ENCODE results near the gene DHX40. TPM values are rescaled to one million over a fixed set of nuclear protein-coding genes. Genes with fewer than 3 reads are reported as not detected.

Gene DHX40
- total RNA-seq, 4 donors from 2014 or later = 10.5 to 42.0 (median 25.0) TPM

GRCh38 chr17:59600169-59600568 is 34.8 kb downstream of the DHX40 start:
- H3K27ac ChIP-seq = no peak overlapping the region
- H3K9me3 ChIP-seq = no peaks in the 10 kb centered on the region
- TF ChIP-seq POLR2A (IDR thresholded peaks at IDR 0.05) = no peak
- TF ChIP-seq, protein P1, sequence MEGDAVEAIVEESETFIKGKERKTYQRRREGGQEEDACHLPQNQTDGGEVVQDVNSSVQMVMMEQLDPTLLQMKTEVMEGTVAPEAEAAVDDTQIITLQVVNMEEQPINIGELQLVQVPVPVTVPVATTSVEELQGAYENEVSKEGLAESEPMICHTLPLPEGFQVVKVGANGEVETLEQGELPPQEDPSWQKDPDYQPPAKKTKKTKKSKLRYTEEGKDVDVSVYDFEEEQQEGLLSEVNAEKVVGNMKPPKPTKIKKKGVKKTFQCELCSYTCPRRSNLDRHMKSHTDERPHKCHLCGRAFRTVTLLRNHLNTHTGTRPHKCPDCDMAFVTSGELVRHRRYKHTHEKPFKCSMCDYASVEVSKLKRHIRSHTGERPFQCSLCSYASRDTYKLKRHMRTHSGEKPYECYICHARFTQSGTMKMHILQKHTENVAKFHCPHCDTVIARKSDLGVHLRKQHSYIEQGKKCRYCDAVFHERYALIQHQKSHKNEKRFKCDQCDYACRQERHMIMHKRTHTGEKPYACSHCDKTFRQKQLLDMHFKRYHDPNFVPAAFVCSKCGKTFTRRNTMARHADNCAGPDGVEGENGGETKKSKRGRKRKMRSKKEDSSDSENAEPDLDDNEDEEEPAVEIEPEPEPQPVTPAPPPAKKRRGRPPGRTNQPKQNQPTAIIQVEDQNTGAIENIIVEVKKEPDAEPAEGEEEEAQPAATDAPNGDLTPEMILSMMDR (IDR thresholded peaks at IDR 0.05) = no peak
- intact Hi-C loops (cut with DNase I) = no loop called here
- no peaks in the 10 kb centered on the region for H3K27me3 ChIP-seq
- no peaks in the 10 kb centered on the region for H3K4me1 ChIP-seq
- H3K36me3 ChIP-seq = peaks cover 0 to 58% (median 6%) of the 10 kb centered on the region in 3 donors
- no peak for DNase-seq
- H3K4me3 ChIP-seq = no peak overlapping the region

GRCh38 chr17:59601130-59601529 is 35.7 kb downstream of the DHX40 start:
- TF ChIP-seq, protein P1 (IDR thresholded peaks at IDR 0.05) = no peak
- TF ChIP-seq POLR2A (IDR thresholded peaks at IDR 0.05) = no peak
- no peaks in the 10 kb centered on the region for H3K4me1 ChIP-seq
- WGBS, 2 donors = 79 to 81% methylated on average over 2 of the region's 2 CpGs
- H3K4me3 ChIP-seq = no peak overlapping the region
- H3K36me3 ChIP-seq = peaks cover 0 to 64% (median 16%) of the 10 kb centered on the region in 3 donors
- DNase-seq = no peak
- no peaks in the 10 kb centered on the region for H3K27me3 ChIP-seq
- H3K9me3 ChIP-seq = no peaks in the 10 kb centered on the region
- no peak overlapping the region for H3K27ac ChIP-seq
- intact Hi-C loops (cut with DNase I) = no loop called here

GRCh38 chr17:59607061-59607460 is 41.7 kb downstream of the DHX40 start:
- TF ChIP-seq, protein P1 (IDR thresholded peaks at IDR 0.05) = no peak
- TF ChIP-seq POLR2A (IDR thresholded peaks at IDR 0.05) = no peak
- WGBS, 2 donors = 47 to 66% methylated on average over 3 of the region's 3 CpGs
- Histone ChIP-seq H3K36me3 (peaks cover 0 to 82% (median 17%) of the 10 kb centered on the region in 3 donors), H3K4me1 (no peaks in the 10 kb centered on the region), H3K27me3 (no peaks in the 10 kb centered on the region), H3K9me3 (no peaks in the 10 kb centered on the region), H3K27ac (no peak overlapping the region), H3K4me3 (no peak overlapping the region)
- no peak for DNase-seq
- intact Hi-C loops (cut with DNase I) = no loop called here

- intact Hi-C loops (cut with DNase I) = no loop called here
- WGBS, 2 donors = 86% methylated on average over 5 of the region's 5 CpGs
- Histone ChIP-seq H3K27ac (no peak overlapping the region), H3K4me1 (no peaks in the 10 kb centered on the region), H3K9me3 (no peaks in the 10 kb centered on the region), H3K27me3 (no peaks in the 10 kb centered on the region), H3K4me3 (no peak overlapping the region), H3K36me3 (peaks cover 0 to 73% (median 11%) of the 10 kb centered on the region in 3 donors)
- no peak for TF ChIP-seq POLR2A (IDR thresholded peaks at IDR 0.05)
- TF ChIP-seq, protein P1 (IDR thresholded peaks at IDR 0.05) = peak in 1 of 6 experiments; percentile 33
- DNase-seq = no peak
Observed at GRCh38 chr17:59607817-59608403, 42.5 kb downstream of the DHX40 start.

GRCh38 chr17:59611503-59611902 is 46.1 kb downstream of the DHX40 start:
- H3K4me3 ChIP-seq = no peak overlapping the region
- H3K36me3 ChIP-seq = peaks cover 0 to 39% (median 0%) of the 10 kb centered on the region in 3 donors
- intact Hi-C loops (cut with DNase I) = no loop called here
- no peak for DNase-seq
- H3K9me3 ChIP-seq = no peaks in the 10 kb centered on the region
- no peaks in the 10 kb centered on the region for H3K27me3 ChIP-seq
- TF ChIP-seq, protein P1 (IDR thresholded peaks at IDR 0.05) = no peak
- TF ChIP-seq POLR2A (IDR thresholded peaks at IDR 0.05) = no peak
- no peak overlapping the region for H3K27ac ChIP-seq
- H3K4me1 ChIP-seq = no peaks in the 10 kb centered on the region
